ENCODE data around the gene PLEKHA8. TPM values are rescaled to one million over a fixed set of nuclear protein-coding genes. Genes with fewer than 3 reads are reported as not detected.

PLEKHA8 gene
- total RNA-seq, 4 donors from 2014 or later: 2.3 to 3.2 (median 2.6) TPM

DNA sequence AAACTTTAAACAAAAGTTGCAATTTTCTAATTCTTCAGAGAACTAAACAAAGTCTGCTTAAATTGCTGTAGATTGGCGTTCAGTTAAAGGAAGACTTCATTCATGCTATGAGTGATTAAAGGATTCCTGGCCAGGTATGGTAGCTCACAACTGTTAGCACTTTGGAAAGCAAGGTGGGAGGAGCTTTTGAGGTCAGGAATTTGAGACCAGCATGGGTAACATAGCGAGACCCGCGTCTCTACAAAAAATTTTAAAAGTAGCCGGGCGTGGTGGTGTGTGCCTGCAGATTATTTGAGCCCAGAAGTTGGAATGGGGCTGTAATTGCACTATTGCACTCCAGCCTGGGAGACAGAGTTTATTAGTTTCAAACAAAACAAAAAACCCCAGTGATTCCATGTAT is 25.1 kb upstream of the PLEKHA8 start:
- DNase-seq: no peak
- in situ Hi-C loops (cut with MboI; ENCODE audit: low sequenced_read_pairs in 4 of 4): no loop called here
- intact Hi-C loops (cut with DNase I; ENCODE audit: low total_unique reads): no loop called here
- Histone ChIP-seq H3K27me3 (no peaks in the 10 kb centered on the region), H3K36me3 (no peaks in the 10 kb centered on the region), H3K9me3 (no peaks in the 10 kb centered on the region), H3K4me1 (no peaks in the 10 kb centered on the region), H3K27ac (no peak overlapping the region), H3K4me3 (no peak overlapping the region)
- ATAC-seq: no peak
- TF ChIP-seq CTCF (IDR thresholded peaks at IDR 0.05 in 4 of 5, conservative IDR thresholded peaks at IDR 0.05 in 1 of 5) (no peak), POLR2A (IDR thresholded peaks at IDR 0.05) (no peak)

- H3K9me3 ChIP-seq: no peaks in the 10 kb centered on the region
- TF ChIP-seq CTCF (IDR thresholded peaks at IDR 0.05 in 4 of 5, conservative IDR thresholded peaks at IDR 0.05 in 1 of 5): no peak
- TF ChIP-seq POLR2A (IDR thresholded peaks at IDR 0.05): no peak
- H3K36me3 ChIP-seq: no peaks in the 10 kb centered on the region
- ATAC-seq (no peak), DNase-seq (no peak)
- no peaks in the 10 kb centered on the region for H3K27me3 ChIP-seq
- intact Hi-C loops (cut with DNase I; ENCODE audit: low total_unique reads): no loop called here
- no peak overlapping the region for H3K4me3 ChIP-seq
- no peak overlapping the region for H3K27ac ChIP-seq
- in situ Hi-C loops (cut with MboI; ENCODE audit: low sequenced_read_pairs in 4 of 4): no loop called here
- no peaks in the 10 kb centered on the region for H3K4me1 ChIP-seq
These were observed 22.7 kb upstream of the PLEKHA8 start for GRCh38 chr7:30005464-30005863.

- H3K4me3 ChIP-seq: no peak overlapping the region
- H3K36me3 ChIP-seq: peaks cover 0 to 13% of the 10 kb centered on the region in 2 donors
- no peaks in the 10 kb centered on the region for H3K9me3 ChIP-seq
- ATAC-seq (no peak), DNase-seq (no peak)
- H3K27me3 ChIP-seq: no peaks in the 10 kb centered on the region
- H3K27ac ChIP-seq: no peak overlapping the region
- H3K4me1 ChIP-seq: no peaks in the 10 kb centered on the region
- intact Hi-C loops (cut with DNase I; ENCODE audit: low total_unique reads): no loop called here
- in situ Hi-C loops (cut with MboI; ENCODE audit: low sequenced_read_pairs in 4 of 4): no loop called here
- TF ChIP-seq POLR2A (IDR thresholded peaks at IDR 0.05) (no peak), CTCF (IDR thresholded peaks at IDR 0.05 in 4 of 5, conservative IDR thresholded peaks at IDR 0.05 in 1 of 5) (no peak)
These were observed 18.2 kb upstream of the PLEKHA8 start for GRCh38 chr7:30010021-30010420.

DNA sequence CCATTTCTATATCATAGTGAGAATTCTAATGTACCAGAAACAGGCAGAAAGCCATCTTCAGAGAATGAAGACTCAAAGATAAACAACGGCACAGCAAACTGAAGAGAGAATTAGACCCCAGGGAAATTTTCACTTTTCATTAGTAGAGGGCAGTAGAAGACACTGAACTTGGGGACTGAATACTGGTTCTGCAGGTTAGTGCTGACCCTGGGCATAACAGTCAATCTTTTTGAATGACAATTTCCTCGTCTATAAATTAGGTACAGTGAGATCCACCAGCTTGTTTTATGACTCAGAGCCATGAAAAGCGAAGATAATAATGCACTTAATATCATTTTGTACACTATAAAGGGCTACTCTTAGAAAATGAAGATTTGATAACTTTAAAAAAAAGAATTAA is 15.5 kb upstream of the PLEKHA8 start:
- in situ Hi-C loops (cut with MboI; ENCODE audit: low sequenced_read_pairs in 4 of 4): no loop called here
- no peak overlapping the region for H3K27ac ChIP-seq
- no peak for ATAC-seq

More for the DNA sequence above, 15.5 kb upstream of the PLEKHA8 start:
- intact Hi-C loops (cut with DNase I; ENCODE audit: low total_unique reads): no loop called here
- Histone ChIP-seq H3K4me3 (no peak overlapping the region), H3K36me3 (peaks cover 0 to 13% of the 10 kb centered on the region in 2 donors), H3K27me3 (no peaks in the 10 kb centered on the region), H3K9me3 (no peaks in the 10 kb centered on the region), H3K4me1 (no peaks in the 10 kb centered on the region)
- TF ChIP-seq POLR2A (IDR thresholded peaks at IDR 0.05) (no peak), CTCF (IDR thresholded peaks at IDR 0.05 in 4 of 5, conservative IDR thresholded peaks at IDR 0.05 in 1 of 5) (no peak)
- no peak for DNase-seq
